K562 (cell line): Measurements from ENCODE around the gene YBEY. TPM values are rescaled to one million over a fixed set of nuclear protein-coding genes. Genes with fewer than 3 reads are reported as not detected.

Experiments used
- BHLHE40 ChIP-seq: IDR thresholded peaks from 2 replicates; pipeline ENCODE4 v1.6.1; 2011; ENCODE audit warnings: low read length, improper control_type of control experiment
- E2F8 ChIP-seq: fragments of 450-650 bp; IDR thresholded peaks from 2 replicates; pipeline ENCODE4 v1.7.1; 2018; ENCODE audit warnings: mild to moderate bottlenecking, low read depth; ENCODE audit not compliant: partially characterized antibody
- ELK1 ChIP-seq: sonication (generic); formaldehyde crosslinking; IDR thresholded peaks from 2 replicates; pipeline ENCODE4 v1.8.1; 2022; ENCODE audit warnings: missing genetic modification reagents
- MBD2 ChIP-seq: sonication (generic); IDR thresholded peaks from 2 replicates; pipeline ENCODE4 v1.6.1; 2016; ENCODE audit warnings: low read depth, borderline replicate concordance
- MXI1 ChIP-seq: IDR thresholded peaks from 2 replicates; pipeline ENCODE4 v1.6.1; 2011; ENCODE audit warnings: low read depth, mild to moderate bottlenecking, improper control_type of control experiment, low read length
- NFIC ChIP-seq: fragments of 450-650 bp; IDR thresholded peaks from 2 replicates; pipeline ENCODE4 v1.6.1; 2017; ENCODE audit warnings: mild to moderate bottlenecking, inconsistent platforms
- TAL1 ChIP-seq: fragments of 450-650 bp; IDR thresholded peaks from 2 replicates; pipeline ENCODE4 v1.6.1; 2016; ENCODE audit warnings: mild to moderate bottlenecking
- ZNF23 ChIP-seq: fragments of 250-450 bp; sonication (Bioruptor Pico); IDR thresholded peaks from 2 replicates; pipeline ENCODE4 v1.4.0; 2020; ENCODE audit warnings: mild to moderate bottlenecking
- ZNF830 ChIP-seq: fragments of 250-450 bp; sonication (Bioruptor Pico); IDR thresholded peaks from 2 replicates; pipeline ENCODE4 v1.5.0; 2021; ENCODE audit warnings: mild to moderate bottlenecking
- polyA plus RNA-seq, 8 experiments: library from polyadenylated mRNA; depleted of rRNA in 4 of 8; stranded (reverse) in 5 of 8; unstranded in 3 of 8; fragments of >200 nt; fragmentation: Nextera tagmentation in 2 of 8; fragmentation: Illumina TruSeq in 1 of 8; extraction: Ambion mirVana in 2 of 8; extraction: Trizol in 1 of 8; gene quantifications; 2 replicates each; pipeline versions ENCODE4 v1.2.1 to v1.2.3, GENCODE V29; 2011 to 2014; ENCODE audit warnings: inconsistent platforms in 1 of 8, missing spikeins in 1 of 8
- total RNA-seq, 7 experiments: library from RNA; depleted of rRNA in 6 of 7; stranded (reverse); fragments of >200 nt in 6 of 7; fragmentation: Illumina TruSeq in 2 of 7; extraction: Trizol in 2 of 7; gene quantifications; 2 replicates each; pipeline versions ENCODE4 v1.2.1 to v1.2.3, GENCODE V29; 2011 to 2021; ENCODE audit warnings: low replicate concordance in 1 of 7
- TF ChIP-seq, protein P1 (sequence below), 2 experiments: fragments of 450-650 bp in 1 of 2; sonication (generic) in 1 of 2; formaldehyde crosslinking in 1 of 2; IDR thresholded peaks; 2 replicates each; pipeline versions ENCODE4 v1.7.1 to v1.9.0; 2016 to 2022; ENCODE audit warnings: inconsistent platforms in 1 of 2, mild to moderate bottlenecking in 1 of 2, missing genetic modification reagents in 1 of 2
- TF ChIP-seq, protein P2 (sequence below): sonication (generic); formaldehyde crosslinking; IDR thresholded peaks from 2 replicates; pipeline ENCODE4 v1.8.0; 2022; ENCODE audit warnings: mild to moderate bottlenecking, low read depth, missing genetic modification reagents

The YBEY gene
- total and polyA plus RNA-seq, 9 of the 15 experiments (the other 6 are each of a cell fraction or from before 2014, with no cell fraction given), result 6.4 to 28.0 (median 12.4) TPM

DNA sequence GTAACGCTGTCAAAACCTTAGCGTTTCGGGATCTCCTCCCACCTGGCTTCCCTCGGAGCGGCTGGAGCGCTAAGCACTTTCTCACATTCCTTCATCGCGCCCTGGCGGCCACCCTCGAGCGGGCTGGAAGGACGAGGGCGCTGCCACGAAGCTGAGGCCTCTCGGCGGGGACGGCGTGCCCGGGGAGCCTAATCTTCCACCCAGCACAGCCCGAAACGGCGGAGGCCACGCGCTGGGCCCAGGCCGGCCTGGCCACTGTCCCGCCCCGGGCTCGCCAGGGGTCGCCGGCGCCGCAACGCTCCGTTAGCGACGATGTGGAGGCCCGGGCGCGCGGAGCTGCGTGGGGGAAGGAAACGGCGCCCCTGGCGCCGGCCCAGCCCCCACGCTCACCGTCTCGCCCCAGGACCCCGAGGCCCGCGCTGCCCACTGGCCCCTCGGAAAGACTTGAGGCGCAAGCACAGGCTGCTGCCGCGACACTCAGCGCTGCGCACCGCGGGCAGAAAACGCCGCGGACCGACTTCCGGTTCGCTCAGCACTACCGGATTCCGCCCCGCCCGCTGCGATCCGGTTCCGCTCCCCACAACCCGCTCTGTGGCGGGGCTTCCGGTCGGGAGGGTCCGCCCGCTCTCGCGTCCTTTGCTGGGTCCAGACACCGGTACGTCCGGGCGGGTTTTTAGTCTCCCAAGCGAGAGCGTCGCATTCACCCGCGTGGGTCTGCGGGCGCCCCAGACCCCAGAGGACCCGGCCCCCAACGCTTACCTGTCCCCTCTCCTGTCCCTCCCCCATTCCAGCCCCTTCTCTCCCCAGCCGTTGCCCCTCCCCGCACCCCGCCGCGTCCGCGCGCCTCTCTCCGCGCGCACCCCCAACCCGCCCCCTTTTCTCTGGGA is at the start of gene YBEY (continued):
- TF ChIP-seq, protein P1, sequence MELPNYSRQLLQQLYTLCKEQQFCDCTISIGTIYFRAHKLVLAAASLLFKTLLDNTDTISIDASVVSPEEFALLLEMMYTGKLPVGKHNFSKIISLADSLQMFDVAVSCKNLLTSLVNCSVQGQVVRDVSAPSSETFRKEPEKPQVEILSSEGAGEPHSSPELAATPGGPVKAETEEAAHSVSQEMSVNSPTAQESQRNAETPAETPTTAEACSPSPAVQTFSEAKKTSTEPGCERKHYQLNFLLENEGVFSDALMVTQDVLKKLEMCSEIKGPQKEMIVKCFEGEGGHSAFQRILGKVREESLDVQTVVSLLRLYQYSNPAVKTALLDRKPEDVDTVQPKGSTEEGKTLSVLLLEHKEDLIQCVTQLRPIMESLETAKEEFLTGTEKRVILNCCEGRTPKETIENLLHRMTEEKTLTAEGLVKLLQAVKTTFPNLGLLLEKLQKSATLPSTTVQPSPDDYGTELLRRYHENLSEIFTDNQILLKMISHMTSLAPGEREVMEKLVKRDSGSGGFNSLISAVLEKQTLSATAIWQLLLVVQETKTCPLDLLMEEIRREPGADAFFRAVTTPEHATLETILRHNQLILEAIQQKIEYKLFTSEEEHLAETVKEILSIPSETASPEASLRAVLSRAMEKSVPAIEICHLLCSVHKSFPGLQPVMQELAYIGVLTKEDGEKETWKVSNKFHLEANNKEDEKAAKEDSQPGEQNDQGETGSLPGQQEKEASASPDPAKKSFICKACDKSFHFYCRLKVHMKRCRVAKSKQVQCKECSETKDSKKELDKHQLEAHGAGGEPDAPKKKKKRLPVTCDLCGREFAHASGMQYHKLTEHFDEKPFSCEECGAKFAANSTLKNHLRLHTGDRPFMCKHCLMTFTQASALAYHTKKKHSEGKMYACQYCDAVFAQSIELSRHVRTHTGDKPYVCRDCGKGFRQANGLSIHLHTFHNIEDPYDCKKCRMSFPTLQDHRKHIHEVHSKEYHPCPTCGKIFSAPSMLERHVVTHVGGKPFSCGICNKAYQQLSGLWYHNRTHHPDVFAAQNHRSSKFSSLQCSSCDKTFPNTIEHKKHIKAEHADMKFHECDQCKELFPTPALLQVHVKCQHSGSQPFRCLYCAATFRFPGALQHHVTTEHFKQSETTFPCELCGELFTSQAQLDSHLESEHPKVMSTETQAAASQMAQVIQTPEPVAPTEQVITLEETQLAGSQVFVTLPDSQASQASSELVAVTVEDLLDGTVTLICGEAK (IDR thresholded peaks at IDR 0.05), result peak; percentile 99
- TF ChIP-seq, protein P1 (CRISPR knock-in tag; IDR thresholded peaks at IDR 0.05), result no peak
- TF ChIP-seq BHLHE40, result no peak
- peak; percentile 91; the same call in 1 of the 2 replicates for TF ChIP-seq ZNF830 (CRISPR knock-in tag)
- TF ChIP-seq MBD2, result peak; percentile 75; the same call in 1 of the 2 replicates
- TF ChIP-seq ZNF23, result no peak
- TF ChIP-seq, protein P2, sequence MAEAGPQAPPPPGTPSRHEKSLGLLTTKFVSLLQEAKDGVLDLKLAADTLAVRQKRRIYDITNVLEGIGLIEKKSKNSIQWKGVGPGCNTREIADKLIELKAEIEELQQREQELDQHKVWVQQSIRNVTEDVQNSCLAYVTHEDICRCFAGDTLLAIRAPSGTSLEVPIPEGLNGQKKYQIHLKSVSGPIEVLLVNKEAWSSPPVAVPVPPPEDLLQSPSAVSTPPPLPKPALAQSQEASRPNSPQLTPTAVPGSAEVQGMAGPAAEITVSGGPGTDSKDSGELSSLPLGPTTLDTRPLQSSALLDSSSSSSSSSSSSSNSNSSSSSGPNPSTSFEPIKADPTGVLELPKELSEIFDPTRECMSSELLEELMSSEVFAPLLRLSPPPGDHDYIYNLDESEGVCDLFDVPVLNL (CRISPR knock-in tag), result peak; percentile 39
- no peak for TF ChIP-seq ELK1
- peak; percentile 92 for TF ChIP-seq E2F8
- peak; percentile 54; the same call in 1 of the 2 replicates for TF ChIP-seq NFIC
- no peak for TF ChIP-seq TAL1
- TF ChIP-seq MXI1, result no peak; the same call in 1 of the 2 replicates
